IPS DF 4.7 (cell line): Measurements from ENCODE around the gene SAMD5.

Experiments
- DNase-seq: peaks from one replicate; pipeline ENCODE4 v3.0.0-alpha.2; 2013; ENCODE audit warnings: low spot score; ENCODE audit errors: extremely low read depth

Gene SAMD5

GRCh38 chr6:147508042-147508865 is at the start of gene SAMD5:
Gene SAMD5 (plus strand): TSS chr6:147508690. CDS start chr6:147508929, 239 bp downstream.
- no peak for DNase-seq

- no peak for DNase-seq
Observed at GRCh38 chr6:147459780-147460179, 48.7 kb upstream of the SAMD5 start.

- no peak for DNase-seq
Observed at GRCh38 chr6:147463651-147464050, 44.8 kb upstream of the SAMD5 start.

GRCh38 chr6:147467428-147467827 is 41.1 kb upstream of the SAMD5 start:
- no peak for DNase-seq

GRCh38 chr6:147467886-147468285 is 40.6 kb upstream of the SAMD5 start:
- DNase-seq = no peak

- DNase-seq = no peak
Observed at GRCh38 chr6:147468634-147469033, 39.9 kb upstream of the SAMD5 start.

- DNase-seq = no peak
Observed at GRCh38 chr6:147479857-147480256, 28.6 kb upstream of the SAMD5 start.

- no peak for DNase-seq
Observed at GRCh38 chr6:147486683-147487082, 21.8 kb upstream of the SAMD5 start.

GRCh38 chr6:147497472-147497871 is 11.0 kb upstream of the SAMD5 start:
- DNase-seq = no peak

- DNase-seq = no peak
Observed at GRCh38 chr6:147503587-147503986, 4.9 kb upstream of the SAMD5 start.

GRCh38 chr6:147504848-147505247 is 3.6 kb upstream of the SAMD5 start:
- DNase-seq = no peak

GRCh38 chr6:147506704-147507114 is 1.8 kb upstream of the SAMD5 start:
- DNase-seq = no peak

GRCh38 chr6:147507162-147508041 is 1.1 kb upstream of the SAMD5 start:
- no peak for DNase-seq

GRCh38 chr6:147508866-147509608 is 547 bp downstream of the SAMD5 start:
- DNase-seq = no peak

GRCh38 chr6:147509891-147510290 is 1.4 kb downstream of the SAMD5 start:
- no peak for DNase-seq

- no peak for DNase-seq
Observed at GRCh38 chr6:147510929-147511590, 2.6 kb downstream of the SAMD5 start.

GRCh38 chr6:147514831-147515230 is 6.3 kb downstream of the SAMD5 start:
- no peak for DNase-seq

GRCh38 chr6:147515327-147515726 is 6.8 kb downstream of the SAMD5 start:
- no peak for DNase-seq

- no peak for DNase-seq
Observed at GRCh38 chr6:147522597-147522996, 14.1 kb downstream of the SAMD5 start.

GRCh38 chr6:147525519-147526209 is 17.2 kb downstream of the SAMD5 start:
- no peak for DNase-seq

- DNase-seq = no peak
Observed at GRCh38 chr6:147527197-147527596, 18.7 kb downstream of the SAMD5 start.
